Cortex of kidney (tissue), 1 donor: ENCODE measurements around the gene SORCS1.

Experiments used
- DNase-seq: peaks from one replicate; lab custom pipeline; 2025; lab: John Stamatoyannopoulos, UW

SORCS1 gene

DNA sequence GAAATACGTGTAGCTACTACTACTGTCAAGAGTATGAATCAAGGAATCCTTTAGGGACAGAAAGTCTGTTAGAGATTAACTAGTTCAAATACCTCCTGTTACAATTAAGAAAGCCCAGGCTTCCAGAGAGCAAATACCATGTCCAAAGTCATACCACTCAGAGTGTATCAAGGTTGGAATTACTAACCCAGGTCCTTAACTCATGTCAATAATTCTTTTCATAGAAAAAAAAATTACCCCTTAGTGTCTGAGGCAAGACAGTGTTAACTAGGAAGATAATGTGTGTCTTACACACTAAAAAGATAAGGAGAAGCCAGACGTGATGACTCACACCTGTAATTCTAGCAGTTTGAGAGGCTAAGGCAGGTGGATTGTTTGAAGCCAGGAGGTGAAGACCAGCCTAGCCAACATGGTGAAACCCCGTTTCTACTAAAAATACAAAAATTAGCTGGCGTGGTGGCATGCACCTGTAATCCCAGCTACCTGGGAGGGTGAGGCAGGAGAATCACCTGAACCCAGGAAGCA, 423.4 kb downstream of the SORCS1 start:
- no peak for DNase-seq

DNA sequence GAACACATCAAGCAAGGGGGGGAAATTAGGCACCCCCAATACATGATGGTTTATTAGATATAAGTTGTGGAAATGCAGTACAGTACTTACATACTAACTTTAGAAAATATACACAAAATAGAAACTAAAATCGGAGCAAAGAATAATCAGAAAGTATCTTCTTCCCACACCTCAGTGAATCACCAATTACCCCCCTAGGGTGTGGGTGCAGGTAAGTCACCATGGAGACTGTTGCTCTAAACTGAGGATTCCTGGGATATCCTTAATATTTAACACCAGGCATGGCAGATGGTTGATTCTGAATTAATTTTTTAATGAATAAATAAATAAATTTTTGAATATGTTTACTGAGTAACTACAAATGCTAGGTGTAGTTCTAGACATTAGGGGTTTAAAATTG, 424.4 kb downstream of the SORCS1 start:
- DNase-seq: no peak

DNA sequence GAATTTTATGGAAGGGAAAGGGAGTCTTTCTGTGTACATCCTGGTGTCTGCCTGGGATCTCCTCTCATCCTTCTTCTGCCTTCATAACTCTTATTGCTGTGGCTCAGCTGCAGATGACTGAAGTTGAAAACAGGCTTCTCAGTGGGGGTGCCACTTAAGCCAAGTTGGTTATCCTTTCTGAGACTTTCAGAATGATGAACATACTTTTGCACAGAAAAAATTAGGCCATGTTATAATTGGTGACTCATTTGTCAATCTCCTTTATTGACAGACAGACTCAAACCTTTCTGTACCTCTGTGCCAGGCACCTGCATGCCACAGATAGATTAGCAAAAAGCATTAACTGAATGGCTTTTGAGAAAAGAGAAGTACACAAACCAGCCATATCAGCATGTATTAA, 430.3 kb downstream of the SORCS1 start:
- no peak for DNase-seq

DNA sequence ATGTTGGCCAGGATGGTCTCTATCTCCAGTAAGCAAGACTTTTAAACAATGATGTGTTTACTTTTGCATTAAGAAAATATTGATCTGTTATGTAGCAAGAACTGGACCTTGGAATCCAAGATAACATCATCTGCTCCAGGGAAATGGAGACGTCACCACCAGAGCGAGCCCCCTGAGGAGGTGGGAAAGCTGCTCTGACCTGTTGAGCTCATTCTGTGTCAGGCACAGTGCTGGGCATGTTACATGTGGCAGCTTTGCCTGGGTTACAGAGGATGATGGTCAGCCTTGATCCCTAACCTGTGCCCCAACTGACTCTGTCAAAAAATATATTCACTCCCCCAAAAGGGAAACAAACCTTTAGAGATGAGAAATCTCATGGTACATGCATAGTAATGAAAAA, 436.3 kb downstream of the SORCS1 start:
- DNase-seq: no peak

DNA sequence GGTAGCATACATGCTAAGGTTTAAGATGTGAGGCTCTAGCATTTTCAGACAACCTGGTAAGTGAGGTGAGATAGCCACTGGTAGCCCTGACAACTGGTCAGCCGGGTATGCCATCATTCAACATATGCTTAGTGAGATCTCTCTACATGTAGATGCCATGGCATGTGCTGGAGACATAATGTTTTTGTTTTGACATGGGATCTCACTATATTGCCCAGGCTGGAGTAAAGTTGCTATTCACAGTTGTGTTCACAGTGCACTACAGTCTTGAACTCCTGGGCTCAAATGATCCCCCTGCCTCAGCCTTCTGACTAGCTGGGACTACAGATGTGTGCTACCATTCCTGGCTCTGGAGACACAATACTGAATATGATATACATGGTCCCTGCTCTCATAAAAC, 437.3 kb downstream of the SORCS1 start:
- DNase-seq: no peak

DNA sequence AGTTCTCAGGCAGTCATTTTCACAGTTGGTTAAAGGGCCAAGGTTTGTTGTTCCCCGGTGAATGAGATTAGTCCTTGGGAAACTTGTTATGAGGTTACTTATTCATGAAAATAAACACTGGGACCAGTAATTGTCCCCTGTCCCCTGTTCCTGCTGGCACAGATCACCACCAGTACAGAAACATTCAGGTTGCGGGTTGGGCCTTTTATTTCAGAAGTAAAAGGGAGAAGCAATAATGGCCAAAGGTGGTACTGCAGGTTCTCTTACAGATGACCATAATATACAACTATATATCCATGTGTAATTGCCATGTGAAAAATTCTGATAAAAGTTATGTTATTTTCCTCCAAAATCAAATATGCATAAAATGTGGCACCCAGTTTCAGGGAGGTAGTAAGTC, 442.0 kb downstream of the SORCS1 start:
- DNase-seq: no peak

- DNase-seq: no peak
Observed at GRCh38 chr10:106720683-106721082, 443.8 kb downstream of the SORCS1 start.

GRCh38 chr10:106716381-106716780, 448.1 kb downstream of the SORCS1 start:
- DNase-seq: no peak

GRCh38 chr10:106714734-106715555, 449.6 kb downstream of the SORCS1 start:
- DNase-seq: no peak

DNA sequence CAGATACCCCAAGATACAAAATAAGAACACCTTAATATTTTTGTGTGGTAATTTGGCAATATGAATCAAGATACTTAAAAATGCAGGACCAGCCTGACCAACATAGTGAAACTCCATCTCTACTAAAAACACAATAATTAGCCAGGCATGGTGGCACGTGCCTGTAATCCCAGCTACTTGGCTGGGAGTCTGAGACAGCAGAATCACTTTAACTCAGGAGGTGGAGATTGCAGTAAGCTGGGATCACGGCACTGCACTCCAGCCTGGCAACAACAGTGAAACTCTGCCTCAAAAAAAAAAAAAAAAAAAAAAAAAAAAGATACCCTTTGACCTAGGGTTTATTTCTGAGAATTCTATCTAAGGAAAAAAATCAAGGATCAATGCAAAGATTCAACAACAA, 450.7 kb downstream of the SORCS1 start:
- DNase-seq: no peak

DNA sequence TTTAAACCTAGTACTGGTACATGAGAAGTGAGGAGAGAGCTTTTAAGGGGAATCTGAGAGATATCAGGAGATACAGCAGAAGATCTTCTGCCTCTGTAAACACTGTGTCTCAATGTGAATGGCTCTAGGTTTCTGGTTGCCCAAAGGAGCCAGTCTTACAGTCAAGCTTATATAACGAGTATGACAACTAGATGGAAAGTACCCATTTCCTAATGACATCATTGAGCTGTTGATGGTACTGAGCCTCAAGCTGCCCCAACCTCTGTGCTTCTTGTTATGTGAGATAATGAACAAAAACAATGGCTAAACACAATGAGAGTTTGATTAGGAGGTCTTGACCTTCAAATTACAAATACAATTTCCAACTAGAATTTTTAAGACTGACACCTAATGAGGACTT, 451.5 kb downstream of the SORCS1 start:
- no peak for DNase-seq

GRCh38 chr10:106711313-106711906, 453.1 kb downstream of the SORCS1 start:
- DNase-seq: no peak

GRCh38 chr10:106708506-106708905, 456.0 kb downstream of the SORCS1 start:
- no peak for DNase-seq

DNA sequence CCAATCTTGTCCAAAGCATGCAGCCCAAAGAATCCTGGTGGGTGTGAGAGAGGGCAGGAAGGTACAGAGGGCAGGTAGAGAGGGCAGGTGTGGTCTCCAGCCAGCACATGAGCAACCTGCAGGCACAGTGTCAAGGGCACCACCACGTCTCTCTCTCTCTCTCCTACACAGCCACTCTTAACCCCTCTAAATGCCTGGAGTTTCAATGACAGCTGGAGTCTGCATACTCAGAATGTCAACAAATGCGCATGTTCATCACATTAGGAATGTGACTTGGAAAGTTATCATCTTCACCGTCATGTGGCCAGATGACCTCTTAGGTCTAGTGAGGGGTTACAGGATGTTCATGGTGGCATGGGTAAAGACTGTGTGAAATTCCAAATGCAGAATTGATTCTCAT, 456.8 kb downstream of the SORCS1 start:
- no peak for DNase-seq

- no peak for DNase-seq
Observed at GRCh38 chr10:106706127-106706526, 458.4 kb downstream of the SORCS1 start.

DNA sequence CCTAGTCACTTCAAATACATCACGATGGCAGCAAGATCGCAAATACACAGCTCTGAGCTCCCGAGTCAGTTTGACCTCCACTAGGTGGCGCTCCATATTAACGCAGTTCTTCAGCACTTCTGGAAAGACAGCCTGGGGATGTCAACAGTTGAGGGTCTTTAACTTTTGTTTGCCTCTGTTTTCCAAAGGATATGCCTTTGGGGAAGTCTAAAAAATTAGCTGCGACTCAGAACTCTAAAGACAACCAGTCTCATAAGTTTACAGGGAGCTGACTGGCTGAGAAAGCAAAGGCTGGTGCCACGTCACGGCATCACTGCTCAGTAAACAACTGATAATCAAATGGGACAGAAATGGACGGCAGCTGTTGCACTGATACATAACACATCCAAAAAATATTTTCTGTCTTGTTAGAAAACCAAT, 458.8 kb downstream of the SORCS1 start:
- DNase-seq: no peak

DNA sequence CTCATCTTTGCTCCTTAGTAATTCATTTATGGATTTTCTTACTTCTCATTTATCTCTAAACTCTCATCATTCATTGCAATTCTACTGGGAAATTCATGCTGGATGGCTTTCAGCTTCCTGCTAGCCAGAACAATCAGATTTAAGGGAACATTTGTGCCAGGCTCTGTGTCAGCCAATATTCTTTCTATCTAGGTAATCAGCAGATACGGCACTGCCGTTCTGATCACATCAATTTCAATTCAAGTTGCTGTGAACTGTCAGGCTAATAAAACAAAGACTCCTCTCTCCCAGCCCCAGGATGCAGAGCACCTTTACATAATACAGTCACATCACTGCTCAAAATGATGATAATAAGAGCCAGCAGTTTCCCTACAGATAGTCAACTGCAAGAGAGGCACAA, 468.3 kb downstream of the SORCS1 start:
- no peak for DNase-seq

GRCh38 chr10:106694696-106695095, 469.8 kb downstream of the SORCS1 start:
- no peak for DNase-seq

DNA sequence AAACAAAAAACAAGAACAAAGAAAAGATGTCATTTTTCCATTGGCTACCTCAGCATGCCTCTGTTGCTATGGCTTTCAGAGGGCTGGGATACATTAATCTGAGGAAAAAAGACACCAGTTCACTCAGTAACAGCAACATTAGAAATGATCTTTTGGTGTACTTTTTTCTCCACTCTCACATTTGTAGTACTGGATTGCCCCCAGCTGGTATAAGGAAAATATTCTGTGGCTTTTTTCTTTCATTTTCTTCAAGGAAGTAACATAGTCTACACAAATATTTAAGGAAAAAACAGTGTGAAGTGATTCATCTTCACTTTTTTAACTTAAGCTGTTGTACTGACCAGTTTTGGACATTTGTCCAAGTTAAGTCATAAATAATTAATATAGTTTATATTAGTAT, 482.3 kb downstream of the SORCS1 start:
- no peak for DNase-seq

DNA sequence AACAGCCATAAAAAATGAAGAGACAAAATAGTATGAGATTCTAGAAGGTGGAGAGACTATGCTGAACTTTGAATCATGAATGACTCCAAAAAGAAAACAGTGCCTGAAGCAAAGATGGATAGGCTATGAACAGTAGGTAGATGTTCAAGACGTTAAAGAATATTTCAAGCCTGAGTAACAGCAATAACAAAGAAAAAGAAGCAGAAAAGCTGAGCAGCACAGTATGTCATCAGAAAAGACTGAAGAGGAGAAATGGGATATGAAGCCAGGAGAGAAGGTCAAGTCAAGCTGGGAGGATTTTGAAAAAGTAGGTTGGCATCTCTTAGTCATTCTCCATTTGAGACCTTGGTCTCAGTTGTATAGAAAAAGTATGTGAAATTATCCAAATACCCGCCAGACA, 484.4 kb downstream of the SORCS1 start:
- no peak for DNase-seq

DNA sequence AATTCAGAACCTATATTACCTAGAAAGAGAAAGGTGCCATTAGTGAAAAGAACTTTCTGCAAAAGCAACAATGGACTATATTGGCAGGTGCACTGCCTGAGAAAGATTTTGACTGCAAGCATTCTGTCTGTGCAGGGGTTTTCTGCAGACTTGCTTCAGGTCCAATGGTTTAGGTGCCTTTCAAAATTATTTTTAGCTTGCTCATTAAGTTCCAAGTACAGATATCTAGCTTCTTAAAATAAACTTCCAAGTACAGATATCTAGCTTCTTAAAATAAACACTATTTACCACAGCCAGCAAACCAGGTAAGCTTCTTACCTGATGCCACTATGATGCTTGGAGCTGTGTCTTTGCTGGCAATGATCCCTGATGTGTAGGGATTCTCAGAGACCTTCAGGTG, 485.2 kb downstream of the SORCS1 start:
- DNase-seq: no peak

- no peak for DNase-seq
Observed at GRCh38 chr10:106672517-106673175, 491.9 kb downstream of the SORCS1 start.

DNA sequence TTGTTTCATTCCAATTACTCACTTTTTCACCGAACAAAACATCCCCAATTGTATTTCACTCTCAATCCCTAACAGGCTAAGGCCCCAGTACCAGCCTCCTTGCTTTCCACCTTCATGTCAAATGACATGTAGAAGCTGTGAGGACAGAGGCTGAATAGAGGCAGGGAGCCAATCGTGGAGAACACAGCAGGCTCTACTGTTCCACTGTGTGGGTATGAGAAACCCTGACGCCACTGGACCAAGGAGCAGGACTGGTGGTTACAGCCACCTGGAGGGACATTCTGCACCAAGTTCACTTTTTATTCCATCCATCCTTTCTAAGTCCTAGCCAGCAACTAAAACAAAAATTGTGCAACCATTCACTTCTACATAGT, 502.8 kb downstream of the SORCS1 start:
- no peak for DNase-seq
